H4 (cell line): ENCODE results near the gene PPARGC1A. TPM values are rescaled to one million over a fixed set of nuclear protein-coding genes. Genes with fewer than 3 reads are reported as not detected.

Experiments
- DNase-seq: peaks from one replicate; pipeline ENCODE4 v3.0.0-alpha.2; 2015; ENCODE audit warnings: low spot score
- total RNA-seq: library from RNA; depleted of rRNA; stranded (reverse); fragments of >200 nt; shearing (Covaris generic); gene quantifications from 2 replicates; pipeline ENCODE4 v1.2.3, GENCODE V29; 2014

The PPARGC1A gene
- total RNA-seq, 1 experiment from 2014 or later, result 2.4 TPM

DNA sequence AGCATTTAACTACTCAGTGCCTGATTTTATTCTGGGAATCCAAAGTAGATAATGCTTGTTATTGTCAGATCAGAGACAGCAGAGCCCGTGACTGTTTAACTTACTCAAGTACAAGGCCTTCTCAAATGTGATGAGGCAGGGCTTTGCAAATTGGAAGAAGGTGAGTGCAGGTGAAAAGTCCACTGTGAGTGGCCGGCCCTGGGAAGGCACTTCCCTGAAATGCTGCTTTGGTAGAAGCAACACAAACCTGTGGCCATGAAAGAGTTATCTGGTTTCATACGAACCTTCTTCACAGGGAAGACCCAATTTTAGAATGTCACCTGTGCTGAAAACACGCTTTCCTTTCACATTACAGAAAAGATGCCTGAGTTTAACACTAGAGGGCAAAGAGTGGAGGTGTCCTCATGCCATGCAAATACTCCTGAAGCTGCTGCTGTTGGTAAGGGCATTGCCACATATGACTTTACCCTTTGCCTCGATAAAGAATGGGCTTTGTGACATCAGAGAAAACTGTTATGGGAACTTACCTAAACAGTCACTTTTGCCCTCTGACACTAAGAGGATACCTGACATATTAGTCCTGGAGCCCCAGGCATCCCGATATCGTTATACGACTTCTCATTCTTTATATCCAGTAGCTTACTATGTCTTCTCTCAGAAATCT lies 8.0 kb downstream of the PPARGC1A start:
- DNase-seq, result no peak

DNA sequence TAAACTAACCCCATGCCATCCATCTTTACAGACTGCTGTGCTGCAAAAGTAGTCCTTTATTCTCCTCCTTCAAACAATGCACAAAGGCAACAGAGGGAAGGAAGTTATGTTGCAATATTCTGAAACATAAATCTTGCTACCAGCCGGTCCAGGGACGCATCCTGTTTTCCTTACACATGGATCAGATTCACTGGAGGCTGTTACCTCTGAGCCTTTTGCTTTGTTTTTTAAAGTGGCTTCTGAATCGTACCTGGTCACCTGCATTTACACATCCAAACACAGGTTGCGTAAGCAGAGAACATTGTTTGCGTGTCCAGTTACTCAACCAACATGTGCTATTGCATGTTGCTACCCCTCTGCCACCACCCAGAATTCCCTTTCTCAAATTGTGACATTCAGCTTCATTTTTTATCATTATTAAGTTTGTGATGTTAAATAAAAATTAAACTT lies 8.8 kb downstream of the PPARGC1A start:
- peak; percentile 22 for DNase-seq

DNA sequence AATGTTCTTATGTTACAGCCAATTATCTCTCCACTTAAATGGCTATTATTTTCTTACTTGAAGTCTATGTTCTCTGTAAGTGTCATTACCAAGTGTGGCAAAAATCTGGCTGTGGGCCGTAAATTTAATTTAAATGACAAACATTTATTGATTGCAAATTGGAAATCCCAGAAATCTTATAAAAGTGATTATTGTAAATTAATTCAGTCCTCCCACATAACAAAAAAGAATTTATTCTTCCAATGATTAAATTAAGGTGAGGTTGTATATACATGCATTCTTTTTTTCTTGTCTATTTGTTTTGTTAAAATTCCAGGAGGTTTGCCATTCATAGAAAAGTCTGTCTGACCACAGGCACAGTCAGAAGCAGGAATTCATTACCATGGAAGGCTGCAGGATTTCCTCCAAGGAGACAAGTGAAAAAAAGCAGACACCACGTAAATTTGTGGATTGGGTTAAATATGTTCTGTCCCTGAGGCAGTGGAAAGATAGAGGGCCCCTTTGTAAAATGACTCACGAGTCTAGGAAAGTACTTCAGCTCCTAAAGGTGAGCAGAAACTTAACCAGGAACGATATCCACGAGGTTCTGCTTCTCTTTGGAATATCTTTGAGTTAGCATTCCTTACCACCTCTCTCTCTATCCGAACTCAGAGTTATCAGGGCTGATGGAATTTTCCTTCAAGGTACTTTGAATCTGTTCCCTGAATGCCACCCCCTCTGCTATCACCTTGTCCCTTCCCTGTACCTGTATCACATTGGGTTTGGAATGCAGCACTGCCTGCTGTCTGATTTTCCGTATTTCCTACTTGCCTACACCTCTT lies 10.7 kb downstream of the PPARGC1A start:
- peak; percentile 55 for DNase-seq

DNA sequence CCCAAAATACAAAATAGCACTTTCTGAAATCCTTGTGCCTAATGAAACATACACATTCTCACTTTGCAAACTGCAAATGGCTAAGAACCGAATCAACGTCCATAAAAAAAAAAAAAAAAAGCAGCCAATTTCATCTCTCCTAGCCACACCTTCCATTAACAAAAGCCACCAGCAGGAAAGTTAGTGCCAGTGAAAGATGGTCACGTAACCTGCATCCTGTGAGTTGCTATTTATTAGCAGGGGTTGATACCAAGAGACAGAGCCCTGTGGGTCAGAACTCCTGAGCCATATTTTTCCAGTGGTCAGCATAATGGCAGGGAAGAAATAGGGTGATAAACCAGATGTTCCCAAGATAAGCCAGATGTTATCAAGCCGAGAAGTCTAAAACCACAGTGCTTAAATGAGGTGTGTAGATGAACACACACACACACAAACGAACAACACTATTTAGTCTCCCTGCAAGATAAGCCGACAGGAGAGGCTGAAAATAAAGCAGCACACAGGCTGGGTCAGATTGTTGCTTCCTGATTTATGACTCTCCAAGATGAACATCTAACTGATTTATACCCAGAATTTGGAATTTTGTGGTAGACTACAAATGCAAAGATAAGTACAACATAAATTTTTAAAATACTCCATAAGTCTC lies 11.5 kb downstream of the PPARGC1A start:
- peak; percentile 39 for DNase-seq

DNA sequence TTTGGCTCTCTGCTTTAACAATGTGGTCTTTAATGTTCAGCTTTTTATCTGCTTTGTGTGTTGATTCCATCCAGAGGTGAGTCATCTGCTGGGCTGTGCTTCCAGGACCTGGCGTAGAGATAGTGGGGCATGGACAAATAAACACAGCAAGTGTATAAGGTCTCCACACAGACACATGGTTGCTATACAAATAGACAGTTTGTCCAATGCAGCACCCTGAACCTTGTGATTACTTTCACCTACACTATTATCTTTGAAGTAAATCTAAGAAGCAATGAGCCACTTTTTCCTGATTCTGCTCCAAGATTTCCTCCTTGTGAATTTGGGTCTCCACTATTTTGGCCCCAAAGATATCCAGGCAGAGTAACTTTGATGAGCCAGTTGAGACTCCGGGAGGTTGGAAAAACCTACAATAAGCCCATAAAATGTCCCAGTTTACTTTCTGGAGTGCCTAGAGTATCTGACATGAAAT lies 12.1 kb downstream of the PPARGC1A start:
- peak; percentile 78 for DNase-seq

DNA sequence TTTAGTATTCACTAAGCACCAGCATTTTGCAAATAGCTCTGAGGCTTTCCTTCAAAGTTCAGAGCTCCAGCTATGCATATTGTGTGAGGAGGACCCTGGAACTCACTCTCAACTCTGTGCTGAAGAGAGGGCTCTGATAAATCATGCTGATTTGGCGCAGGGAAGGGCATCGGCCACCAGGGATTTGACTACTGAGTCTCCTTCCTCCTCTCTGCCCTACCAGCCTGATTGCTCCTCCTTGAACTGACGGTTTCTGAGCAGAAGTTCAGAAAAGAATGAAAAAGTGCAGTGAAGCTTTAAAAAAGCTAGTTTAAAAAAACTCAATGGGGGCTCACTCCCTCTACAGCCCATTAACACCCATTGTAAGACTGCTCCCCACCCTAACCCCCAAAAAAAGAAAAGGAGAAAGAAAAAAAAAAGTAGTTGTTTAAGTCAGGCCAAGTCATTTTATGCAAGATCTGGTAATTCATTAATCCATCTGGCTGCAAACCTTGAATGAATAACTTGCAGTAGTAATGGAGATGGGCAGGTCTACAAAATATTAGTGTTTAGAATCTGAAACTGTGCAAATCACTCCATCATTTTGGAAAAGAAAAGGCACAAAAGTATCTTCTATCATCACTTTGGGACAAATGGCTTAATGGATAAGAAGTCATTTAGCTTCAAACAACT lies 13.3 kb downstream of the PPARGC1A start:
- DNase-seq, result no peak

DNA sequence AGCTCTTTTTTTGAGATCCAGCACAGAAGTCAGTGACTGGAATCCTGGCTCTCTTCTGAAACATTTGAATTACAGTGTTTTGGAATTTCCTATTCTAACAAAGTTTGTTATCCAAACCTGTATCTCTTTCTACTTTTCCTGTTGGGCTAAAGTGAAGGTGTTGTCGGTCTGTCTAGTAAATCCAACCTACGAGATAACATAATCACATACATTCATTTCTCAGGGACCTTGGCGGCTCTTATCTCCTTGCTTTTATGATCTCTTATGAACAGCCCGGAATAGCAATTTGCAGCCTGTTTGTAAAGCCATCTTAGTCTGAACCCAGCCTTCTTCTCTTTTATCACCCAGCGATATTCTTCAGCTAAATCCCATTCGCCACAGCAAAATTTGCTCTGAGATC lies 14.5 kb downstream of the PPARGC1A start:
- no peak for DNase-seq

DNA sequence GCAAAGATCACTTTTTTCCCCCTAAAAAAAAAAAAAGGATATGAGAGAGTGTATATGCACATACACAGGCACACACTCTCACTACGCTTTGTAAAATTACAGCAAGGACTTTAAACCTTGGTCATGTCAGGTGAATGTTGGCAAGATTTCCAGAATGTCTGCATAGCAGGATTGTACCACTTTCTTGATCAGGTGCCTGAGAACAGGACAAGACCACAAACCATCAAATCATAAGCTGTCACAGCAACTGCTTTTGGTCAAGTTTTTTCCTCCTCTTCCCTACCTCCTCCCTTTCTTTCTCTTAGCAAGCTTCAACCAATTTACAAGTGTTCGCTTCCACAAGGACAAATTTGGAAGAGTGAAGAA lies 15.3 kb downstream of the PPARGC1A start:
- DNase-seq, result no peak

DNA sequence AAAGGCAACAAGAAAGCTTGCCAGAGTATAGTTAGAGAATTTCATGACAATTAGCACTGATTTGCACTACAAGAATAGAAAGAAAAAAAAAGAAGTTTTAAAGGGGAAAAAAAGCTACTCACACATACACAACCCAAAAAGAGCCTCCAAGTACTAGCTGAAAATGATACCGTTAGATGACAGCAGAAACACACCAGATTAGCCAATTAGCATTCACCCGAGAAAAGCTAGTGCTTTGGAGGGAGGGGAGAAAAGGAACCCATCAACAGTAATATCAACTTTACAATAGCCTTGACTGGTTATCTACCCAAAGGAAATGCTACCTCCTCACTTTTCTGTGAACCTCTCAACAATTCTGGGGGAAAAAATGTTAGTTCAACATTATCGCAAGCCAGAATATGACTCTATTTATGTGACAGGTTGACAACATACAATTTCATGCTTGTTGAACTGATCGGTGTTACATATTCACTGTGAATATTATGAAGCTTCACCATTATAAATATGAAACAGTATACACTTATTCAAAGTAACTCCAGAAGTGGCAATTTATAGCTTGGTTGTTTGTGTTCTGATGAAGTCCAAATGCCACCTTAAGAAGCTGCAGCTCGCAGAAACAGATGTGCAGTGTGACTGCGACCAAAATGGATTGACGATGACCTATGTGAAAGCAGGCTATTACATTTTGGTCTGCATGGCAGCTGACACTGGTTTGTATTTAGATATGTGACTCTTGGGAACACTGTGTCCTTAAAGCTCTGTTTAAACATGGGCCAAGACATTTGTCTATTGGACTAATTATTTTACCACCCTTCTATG lies 15.9 kb downstream of the PPARGC1A start:
- no peak for DNase-seq

DNA sequence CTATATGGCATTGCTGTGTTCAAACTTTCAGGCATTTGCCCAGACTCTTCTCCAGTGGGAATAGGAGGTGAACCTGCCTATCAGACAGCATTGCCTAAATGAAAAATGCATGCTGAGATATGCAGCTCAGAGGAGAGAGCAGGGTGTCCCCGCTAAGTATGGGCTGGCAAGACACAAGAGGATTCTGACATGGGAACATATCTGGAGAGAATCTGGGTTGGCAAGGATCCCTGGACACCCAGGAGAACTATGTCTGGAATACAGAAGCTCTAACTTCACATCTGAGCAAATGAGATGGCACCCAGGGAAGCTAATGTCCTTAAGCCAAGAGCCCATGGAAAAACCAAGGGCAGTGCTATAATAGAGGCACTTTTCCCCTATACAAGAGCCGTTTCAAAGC lies 18.4 kb downstream of the PPARGC1A start:
- no peak for DNase-seq

DNA sequence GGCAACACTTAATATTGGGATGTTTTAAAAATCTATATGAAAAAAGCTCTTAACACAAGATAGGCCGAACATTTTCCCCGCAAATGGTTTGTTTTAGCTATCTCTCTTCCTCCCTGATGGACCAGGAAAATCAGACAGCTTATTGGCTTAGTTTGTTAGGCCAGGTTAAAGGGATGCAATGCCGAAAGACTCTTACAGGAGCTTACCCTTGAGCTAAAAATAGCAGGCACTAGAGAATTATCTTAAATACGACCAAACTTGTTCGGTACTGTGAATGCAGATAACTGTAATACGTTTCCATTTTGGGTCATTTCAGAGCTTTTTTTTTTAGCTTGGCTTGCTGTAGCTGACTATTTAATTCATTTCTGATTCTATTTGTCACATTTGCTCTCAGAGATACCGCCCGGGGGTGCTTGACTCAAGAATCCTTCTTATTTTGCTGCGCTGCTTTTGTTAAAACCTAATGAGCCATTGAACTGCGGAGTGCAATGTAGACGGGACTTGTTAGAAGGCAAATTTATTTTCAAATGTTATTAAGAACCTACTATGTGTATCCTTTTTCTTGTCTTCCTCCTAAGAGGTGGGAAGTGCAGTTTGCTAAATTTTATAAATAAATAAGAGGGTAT lies 23.3 kb downstream of the PPARGC1A start:
- no peak for DNase-seq

DNA sequence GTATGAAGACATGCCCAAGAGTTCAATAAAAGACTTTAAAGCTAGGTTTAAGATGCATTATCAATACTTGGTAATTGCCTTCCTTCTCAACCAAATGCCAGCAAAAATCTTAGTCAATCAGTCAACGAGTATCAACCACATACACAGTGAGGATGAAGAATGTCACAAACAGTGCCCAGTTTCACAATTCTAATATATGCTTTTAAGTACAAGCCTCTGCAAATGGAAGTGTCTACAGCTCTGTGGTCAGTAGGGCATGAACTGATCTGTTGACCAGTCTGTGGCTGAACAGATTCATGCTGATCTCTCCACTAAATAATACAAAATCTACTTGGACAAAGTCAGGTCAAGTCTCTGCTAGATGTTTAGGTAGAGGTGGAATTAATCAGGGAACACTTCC lies 27.9 kb downstream of the PPARGC1A start:
- DNase-seq, result no peak

DNA sequence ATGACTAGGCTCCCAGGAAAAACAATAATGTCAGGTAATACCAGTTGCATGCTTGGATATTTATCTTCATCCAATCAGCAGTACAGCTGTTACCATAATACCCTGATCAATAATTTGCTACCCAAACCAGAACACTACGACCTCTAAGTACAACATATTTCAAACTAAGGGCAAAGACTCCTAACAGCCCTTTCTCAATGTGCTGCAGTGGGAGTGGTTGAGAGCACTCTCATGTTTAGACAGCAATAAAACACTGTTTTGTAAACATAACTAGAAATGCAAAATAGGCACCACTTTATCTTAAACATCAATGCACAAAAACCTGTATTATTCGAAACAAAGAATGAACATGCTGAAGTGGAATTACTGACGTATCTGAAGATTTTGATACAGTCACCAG lies 28.9 kb downstream of the PPARGC1A start:
- DNase-seq, result no peak

DNA sequence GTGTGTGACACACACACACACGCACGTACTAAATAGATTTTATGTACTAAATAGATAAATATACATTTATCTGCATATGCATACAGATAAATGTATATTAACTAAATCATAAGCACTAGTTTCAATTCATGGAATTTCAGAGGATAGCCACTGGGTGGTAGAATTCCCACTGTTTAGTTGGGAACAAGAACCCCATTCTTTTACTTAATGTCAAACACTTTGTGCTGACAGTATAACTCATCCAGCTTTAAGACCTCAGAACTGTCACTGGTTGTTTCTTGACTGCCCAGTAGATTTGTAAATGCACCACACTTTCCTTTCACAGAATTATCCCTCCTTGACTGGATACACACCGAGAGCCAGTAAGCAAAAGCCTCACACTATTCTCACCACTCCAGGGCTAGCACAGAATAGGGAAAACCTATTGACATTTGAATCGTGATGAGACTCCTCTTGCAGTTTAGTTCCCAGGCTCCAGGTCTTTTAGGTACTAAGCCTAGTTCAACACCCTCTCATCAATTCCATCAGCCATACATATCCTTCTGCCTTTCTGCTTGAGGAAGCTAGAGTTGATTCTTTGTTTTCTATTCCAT lies 32.4 kb downstream of the PPARGC1A start:
- DNase-seq, result peak; percentile 25

DNA sequence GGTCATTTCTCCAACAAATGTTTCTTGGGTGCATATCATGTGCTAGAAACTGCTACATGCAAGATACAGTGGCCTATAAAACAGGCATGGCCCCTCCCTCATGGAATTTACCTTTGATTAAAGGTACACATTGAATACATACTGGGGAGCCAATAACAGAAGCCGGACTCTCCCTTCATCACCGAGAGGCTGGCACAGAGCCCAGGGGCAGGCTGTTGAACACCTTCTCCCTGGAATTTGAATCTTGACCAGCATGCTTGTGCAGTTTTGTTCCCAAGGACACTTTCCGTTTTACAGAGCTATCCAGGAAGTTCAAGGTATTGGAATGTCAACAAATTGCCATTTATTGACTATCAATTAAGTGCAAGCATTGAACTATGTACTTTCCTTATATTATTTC lies 33.2 kb downstream of the PPARGC1A start:
- no peak for DNase-seq

DNA sequence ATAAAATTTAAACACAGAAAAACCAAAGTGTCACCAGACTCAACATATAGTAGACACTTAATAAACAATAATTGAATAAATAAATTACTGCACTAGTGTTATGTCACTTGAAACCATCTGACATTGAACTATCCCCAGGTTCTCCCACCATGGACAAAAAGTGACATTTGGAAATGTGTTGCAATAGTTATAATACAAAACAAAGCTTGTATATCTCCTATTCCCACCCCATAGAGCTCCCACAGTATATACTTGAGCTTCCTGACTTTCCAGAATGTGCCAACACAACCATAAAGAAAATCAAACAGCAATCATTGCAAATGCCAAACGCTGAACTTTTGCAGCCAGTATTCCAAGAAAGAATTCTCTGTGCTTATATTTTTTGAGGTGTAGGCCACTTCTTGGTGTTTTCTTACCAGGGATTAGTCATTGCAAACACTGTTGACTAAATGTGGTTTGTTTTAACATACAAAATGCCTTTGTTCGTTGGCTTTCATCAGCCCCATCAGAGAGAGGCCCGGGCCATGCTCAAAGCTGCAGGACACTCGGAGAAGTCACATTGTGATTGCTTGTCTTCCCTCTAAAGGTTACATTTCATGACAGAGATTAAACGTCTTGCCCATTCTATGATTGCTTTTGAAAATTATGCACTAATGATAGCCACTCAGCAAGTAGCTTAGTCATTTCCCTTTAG lies 33.8 kb downstream of the PPARGC1A start:
- DNase-seq, result peak; percentile 90

DNA sequence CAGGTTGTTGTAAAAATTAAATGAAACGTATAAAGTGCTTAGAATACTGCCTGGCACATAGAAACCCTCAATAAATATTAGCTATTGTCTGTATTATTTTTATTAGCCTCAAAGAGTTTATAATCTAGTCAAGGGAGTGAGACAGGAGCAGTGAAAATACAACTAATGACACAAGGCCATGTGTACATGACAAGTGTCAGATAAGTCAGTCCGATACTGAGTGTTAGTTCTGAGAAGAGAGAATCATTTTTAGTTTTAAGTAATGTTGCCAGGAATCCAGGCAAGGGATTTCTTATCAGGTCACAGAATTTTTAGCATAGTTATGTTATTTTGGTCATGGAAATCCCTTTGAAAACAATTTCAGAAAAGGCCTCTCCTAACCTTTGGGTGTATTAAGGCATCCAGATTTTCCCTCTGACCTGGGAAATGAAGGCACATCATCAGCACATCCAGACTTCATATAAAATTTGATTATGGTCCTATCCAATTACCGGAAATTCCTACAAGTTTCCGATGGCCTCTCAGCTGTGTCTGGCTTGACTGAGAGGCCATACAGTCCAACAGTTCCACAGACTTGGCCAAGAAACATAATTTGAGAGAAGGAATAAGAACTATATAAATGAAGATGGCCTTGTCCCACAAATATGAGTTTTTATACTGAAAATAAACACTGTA lies 35.7 kb downstream of the PPARGC1A start:
- DNase-seq, result no peak

DNA sequence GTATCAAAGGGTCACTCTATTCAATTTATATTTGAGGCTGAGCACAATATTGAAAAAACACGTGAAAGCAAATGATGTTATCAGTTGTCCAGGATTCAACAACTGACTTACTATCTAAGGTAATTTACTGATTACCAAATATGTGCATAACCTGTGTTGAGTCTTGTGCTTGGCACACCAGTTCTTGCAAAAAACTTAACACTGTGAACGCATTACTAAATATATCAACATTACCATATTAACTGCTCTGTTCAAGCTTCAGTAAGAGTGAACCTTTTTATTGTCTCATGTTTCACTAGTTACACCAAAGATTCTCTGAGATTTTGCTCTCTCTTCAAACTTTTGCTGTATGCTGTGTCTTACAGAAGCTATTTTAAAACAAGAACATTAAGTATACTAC lies 38.4 kb downstream of the PPARGC1A start:
- no peak for DNase-seq

DNA sequence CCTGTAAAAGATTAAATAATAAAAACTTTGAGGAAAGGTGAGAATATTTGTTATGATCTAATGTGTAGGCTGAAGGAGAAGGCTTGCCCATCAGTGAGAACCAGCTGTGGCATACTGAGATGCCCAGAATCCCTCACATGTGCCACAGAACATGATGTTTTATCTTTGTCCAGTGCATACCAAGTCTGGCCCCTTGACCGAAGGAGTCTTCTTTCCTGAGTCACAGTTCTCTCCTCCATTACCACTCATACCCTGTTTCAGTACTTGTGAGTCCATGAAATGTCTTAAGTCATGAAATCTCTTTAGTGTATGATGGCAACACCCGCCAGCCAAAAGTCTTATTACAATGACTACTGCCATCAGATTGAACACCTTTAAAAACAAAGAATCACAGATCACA lies 42.7 kb downstream of the PPARGC1A start:
- DNase-seq, result no peak
